ENCODE data around the gene FAM98A.
A peak's percentile ranks its signal among the peaks of the same experiment; 100 is the strongest.

The FAM98A gene

DNA sequence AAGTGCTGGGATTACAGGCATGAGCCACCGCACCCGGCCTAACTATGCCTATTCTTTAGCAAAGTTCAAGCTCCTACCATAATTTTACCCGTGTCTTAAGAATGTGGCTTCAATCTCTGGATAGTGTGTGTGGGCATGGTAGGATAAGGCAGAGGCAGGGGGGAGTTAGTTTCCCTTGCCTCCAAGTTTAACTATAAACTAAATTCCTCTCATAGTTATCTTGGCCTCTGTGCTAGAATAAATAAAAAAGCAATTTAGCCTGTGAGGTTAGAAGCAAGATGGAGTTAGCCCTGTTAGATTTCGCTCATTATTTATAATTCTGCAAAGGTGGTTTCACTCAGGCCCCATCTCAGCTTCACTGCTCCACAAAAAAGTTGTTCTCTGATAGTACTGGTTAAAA, 7.0 kb upstream of the FAM98A start:
- Mint-ChIP-seq H3K4me3 (no peak overlapping the region), H3K4me1 (no peaks in the 10 kb centered on the region), H3K9me3 (no peaks in the 10 kb centered on the region), H3K27ac (no peak overlapping the region), H3K27me3 (no peaks in the 10 kb centered on the region)
- DNase-seq, result no peak
- no peak for ATAC-seq

GRCh38 chr2:33605056-33605455, 6.0 kb upstream of the FAM98A start:
- Mint-ChIP-seq H3K27me3 (no peaks in the 10 kb centered on the region), H3K4me3 (no peak overlapping the region), H3K4me1 (peaks cover 5% of the 10 kb centered on the region), H3K27ac (no peak overlapping the region), H3K9me3 (no peaks in the 10 kb centered on the region)
- no peak for DNase-seq
- no peak for ATAC-seq

GRCh38 chr2:33603416-33603815, 4.3 kb upstream of the FAM98A start:
- peaks cover 10% of the 10 kb centered on the region for H3K4me1 Mint-ChIP-seq
- H3K4me3 Mint-ChIP-seq, result no peak overlapping the region
- H3K27ac Mint-ChIP-seq, result peak overlapping the region in 1 of 2 donors; percentile 16
- H3K27me3 Mint-ChIP-seq, result no peaks in the 10 kb centered on the region
- ATAC-seq, result no peak
- DNase-seq, result no peak
- no peaks in the 10 kb centered on the region for H3K9me3 Mint-ChIP-seq

GRCh38 chr2:33602201-33602830, 3.2 kb upstream of the FAM98A start:
- Mint-ChIP-seq H3K27ac (no peak overlapping the region), H3K9me3 (no peaks in the 10 kb centered on the region), H3K27me3 (no peaks in the 10 kb centered on the region), H3K4me3 (no peak overlapping the region), H3K4me1 (peaks cover 17% of the 10 kb centered on the region)
- DNase-seq (no peak), ATAC-seq (no peak)

GRCh38 chr2:33599943-33600192, 769 bp upstream of the FAM98A start:
- H3K27me3 Mint-ChIP-seq, result no peaks in the 10 kb centered on the region
- DNase-seq (no peak), ATAC-seq (no peak)
- peak overlapping the region in 1 of 2 donors; percentile 94 for H3K27ac Mint-ChIP-seq
- peaks cover 33% of the 10 kb centered on the region for H3K4me1 Mint-ChIP-seq
- peak overlapping the region; percentile 88 to 91 for H3K4me3 Mint-ChIP-seq
- no peaks in the 10 kb centered on the region for H3K9me3 Mint-ChIP-seq

DNA sequence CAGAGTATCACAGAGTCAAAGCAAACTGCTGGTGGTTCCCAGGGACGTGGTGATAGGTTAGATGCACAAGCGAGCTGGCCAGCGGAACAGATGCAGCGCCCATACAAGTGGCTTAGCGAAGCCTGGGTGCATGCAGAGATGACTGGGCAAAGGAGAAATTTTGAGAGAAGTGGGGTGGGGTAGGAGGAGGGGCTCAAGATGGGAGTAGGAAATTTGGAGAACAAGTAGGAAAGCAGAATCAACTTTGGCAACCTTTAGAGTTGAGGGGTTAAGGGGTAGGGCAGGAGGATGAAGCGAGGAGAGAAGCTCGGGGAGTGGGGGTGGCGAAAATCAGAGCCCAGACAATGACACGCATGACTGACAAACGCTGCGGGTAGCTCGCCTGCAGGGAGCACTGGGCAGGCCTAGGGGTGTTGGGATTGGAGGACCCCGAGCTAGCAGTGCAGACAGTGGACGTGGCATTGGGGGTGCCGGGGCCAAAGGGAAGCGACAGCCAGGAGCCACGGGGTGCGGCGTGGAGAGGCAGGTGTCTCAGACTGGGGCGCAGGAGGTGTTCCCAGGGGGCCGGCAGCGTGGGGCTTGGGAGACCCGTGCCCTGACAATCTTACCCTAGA, 431 bp downstream of the FAM98A start:
- H3K4me3 Mint-ChIP-seq, result peak overlapping the region; percentile 88 to 91
- H3K27ac Mint-ChIP-seq, result peak overlapping the region; percentile 94 to 95
- H3K27me3 Mint-ChIP-seq, result no peaks in the 10 kb centered on the region
- ATAC-seq (peak; percentile 79), DNase-seq (peak; percentile 55 to 68)
- peaks cover 42% of the 10 kb centered on the region for H3K4me1 Mint-ChIP-seq
- no peaks in the 10 kb centered on the region for H3K9me3 Mint-ChIP-seq

DNA sequence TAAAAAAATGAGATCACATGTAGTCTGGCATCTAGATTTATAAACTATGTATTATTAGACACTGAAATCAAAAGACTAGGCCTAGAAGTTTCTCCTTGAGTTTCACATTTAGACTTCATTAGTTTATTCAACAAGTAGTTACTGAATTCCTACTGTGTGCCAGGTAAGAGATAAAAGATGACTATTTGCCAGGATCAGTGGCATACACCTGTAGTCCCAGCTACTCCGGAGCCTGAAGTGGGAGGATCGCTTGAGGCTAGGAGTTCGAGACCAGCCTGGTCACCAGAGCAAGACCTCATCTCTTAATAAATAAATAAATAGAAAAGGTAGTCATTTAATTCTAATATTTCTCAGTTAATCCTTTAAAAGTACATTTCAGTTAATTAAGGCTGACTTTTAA, 2.1 kb downstream of the FAM98A start:
- ATAC-seq, result no peak
- Mint-ChIP-seq H3K27ac (no peak overlapping the region), H3K4me3 (peak overlapping the region; percentile 39 to 54), H3K9me3 (no peaks in the 10 kb centered on the region), H3K4me1 (peaks cover 54% of the 10 kb centered on the region), H3K27me3 (no peaks in the 10 kb centered on the region)
- no peak for DNase-seq

DNA sequence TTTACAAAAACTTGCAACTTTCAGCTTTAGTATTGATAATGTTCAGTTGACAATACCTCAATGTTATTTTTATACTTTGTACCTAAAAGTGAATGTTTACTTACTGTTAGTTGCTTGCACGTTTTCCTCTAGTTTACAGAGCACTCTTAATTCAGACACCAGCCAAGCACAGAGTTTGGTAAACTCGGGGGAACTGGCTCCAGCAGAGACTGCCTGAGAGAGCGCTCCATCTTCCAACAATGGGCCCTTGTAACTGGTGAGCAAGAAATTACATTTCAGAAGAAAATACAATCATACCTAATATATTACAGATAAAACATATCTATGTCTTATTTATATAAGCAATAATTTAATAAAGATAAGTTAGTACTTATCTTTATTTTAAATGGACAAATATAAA, 3.7 kb downstream of the FAM98A start:
- DNase-seq, result no peak
- Mint-ChIP-seq H3K27me3 (no peaks in the 10 kb centered on the region), H3K9me3 (no peaks in the 10 kb centered on the region), H3K4me3 (no peak overlapping the region), H3K4me1 (peaks cover 58% of the 10 kb centered on the region), H3K27ac (peak overlapping the region in 1 of 2 donors; percentile 5)
- no peak for ATAC-seq

- Mint-ChIP-seq H3K4me1 (peaks cover 25% of the 10 kb centered on the region), H3K9me3 (no peaks in the 10 kb centered on the region), H3K27ac (no peak overlapping the region), H3K27me3 (no peaks in the 10 kb centered on the region), H3K4me3 (no peak overlapping the region)
- ATAC-seq (no peak), DNase-seq (no peak)
These were observed 9.7 kb downstream of the FAM98A start for GRCh38 chr2:33589444-33589843.

DNA sequence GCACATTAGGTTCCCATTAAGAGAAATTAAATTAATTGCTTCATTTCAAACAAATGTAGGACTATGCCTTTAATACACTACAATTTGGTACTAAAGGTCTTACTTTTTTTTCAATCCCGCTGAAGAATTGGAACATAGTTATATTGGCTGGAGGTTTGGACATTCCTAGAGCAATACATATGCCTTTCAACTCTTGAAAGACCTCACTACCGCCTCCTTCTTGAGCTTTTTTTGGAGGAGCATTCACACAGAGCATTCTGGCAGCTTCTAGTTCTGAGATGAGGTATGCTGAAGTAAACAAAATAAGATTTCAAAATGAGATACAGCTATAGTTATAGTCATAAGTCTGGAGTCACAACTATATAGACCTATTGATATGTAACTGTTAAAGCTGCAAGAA, 10.9 kb downstream of the FAM98A start:
- no peak for ATAC-seq
- H3K4me1 Mint-ChIP-seq, result peaks cover 13% of the 10 kb centered on the region
- no peaks in the 10 kb centered on the region for H3K9me3 Mint-ChIP-seq
- H3K27me3 Mint-ChIP-seq, result no peaks in the 10 kb centered on the region
- no peak overlapping the region for H3K27ac Mint-ChIP-seq
- no peak overlapping the region for H3K4me3 Mint-ChIP-seq
- DNase-seq, result no peak

- ATAC-seq, result no peak
- H3K4me1 Mint-ChIP-seq, result peaks cover 13% of the 10 kb centered on the region
- H3K9me3 Mint-ChIP-seq, result no peaks in the 10 kb centered on the region
- H3K27me3 Mint-ChIP-seq, result no peaks in the 10 kb centered on the region
- no peak for DNase-seq
- H3K4me3 Mint-ChIP-seq, result no peak overlapping the region
- H3K27ac Mint-ChIP-seq, result no peak overlapping the region
These were observed 12.3 kb downstream of the FAM98A start for GRCh38 chr2:33586766-33587165.

GRCh38 chr2:33583194-33583938, 15.7 kb downstream of the FAM98A start:
- Mint-ChIP-seq H3K27ac (peak overlapping the region in 1 of 2 donors; percentile 12), H3K27me3 (no peaks in the 10 kb centered on the region), H3K9me3 (no peaks in the 10 kb centered on the region), H3K4me1 (peaks cover 17% of the 10 kb centered on the region), H3K4me3 (no peak overlapping the region)
- ATAC-seq, result no peak
- DNase-seq, result no peak

- Mint-ChIP-seq H3K27me3 (no peaks in the 10 kb centered on the region), H3K27ac (peak overlapping the region in 1 of 2 donors; percentile 70), H3K4me3 (no peak overlapping the region), H3K9me3 (no peaks in the 10 kb centered on the region), H3K4me1 (peaks cover 17% of the 10 kb centered on the region)
- ATAC-seq, result no peak
- no peak for DNase-seq
These were observed 17.2 kb downstream of the FAM98A start for GRCh38 chr2:33581872-33582271.

DNA sequence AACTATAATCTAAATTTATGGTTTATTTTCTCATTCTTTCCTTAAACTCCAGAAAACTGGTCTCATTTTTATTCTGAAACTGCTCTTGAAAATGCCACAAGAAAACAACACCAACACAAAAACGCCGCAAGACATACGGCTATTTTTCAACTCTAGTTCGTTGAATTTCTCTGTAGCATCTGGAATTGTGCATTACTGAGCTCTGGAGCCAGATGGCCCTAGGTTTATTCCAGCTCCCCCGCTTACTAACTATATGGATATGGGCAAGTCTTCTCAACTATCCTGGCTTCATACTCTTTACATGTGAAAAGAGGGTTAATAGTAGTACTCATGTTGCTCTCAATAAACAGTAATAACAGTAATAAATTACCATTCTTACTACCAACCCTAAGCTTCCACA, 19.9 kb downstream of the FAM98A start:
- no peak for DNase-seq
- H3K27me3 Mint-ChIP-seq, result no peaks in the 10 kb centered on the region
- no peak for ATAC-seq
- no peaks in the 10 kb centered on the region for H3K9me3 Mint-ChIP-seq
- H3K4me3 Mint-ChIP-seq, result no peak overlapping the region
- peaks cover 17% of the 10 kb centered on the region for H3K4me1 Mint-ChIP-seq
- H3K27ac Mint-ChIP-seq, result no peak overlapping the region

- ATAC-seq (no peak), DNase-seq (no peak)
- Mint-ChIP-seq H3K4me1 (peaks cover 17% of the 10 kb centered on the region), H3K27ac (no peak overlapping the region), H3K27me3 (no peaks in the 10 kb centered on the region), H3K4me3 (no peak overlapping the region), H3K9me3 (no peaks in the 10 kb centered on the region)
These were observed 21.4 kb downstream of the FAM98A start for GRCh38 chr2:33577668-33578067.

GRCh38 chr2:33577084-33577483, 22.0 kb downstream of the FAM98A start:
- ATAC-seq, result no peak
- H3K27ac Mint-ChIP-seq, result peak overlapping the region in 1 of 2 donors; percentile 59

More at GRCh38 chr2:33577084-33577483, 22.0 kb downstream of the FAM98A start:
- H3K9me3 Mint-ChIP-seq, result no peaks in the 10 kb centered on the region
- DNase-seq, result no peak
- H3K4me1 Mint-ChIP-seq, result peaks cover 13% of the 10 kb centered on the region
- no peaks in the 10 kb centered on the region for H3K27me3 Mint-ChIP-seq
- no peak overlapping the region for H3K4me3 Mint-ChIP-seq

Data from stimulated activated naive CD8-positive, alpha-beta T cell treated with anti-CD3 and anti-CD28 coated beads, Interleukin-15, amount 100 ng/mL, for 72 hours (primary cell).